GM19328 (cell line): ENCODE data around the gene GDPD4.

Experiments
- ATAC-seq: cut with Tn5 transposase; IDR thresholded peaks from one replicate; pipeline ENCODE4 v1.9.1; 2021; ENCODE audit warnings: mild to moderate bottlenecking, moderate library complexity; ENCODE audit not compliant: unreplicated experiment

Gene GDPD4

DNA sequence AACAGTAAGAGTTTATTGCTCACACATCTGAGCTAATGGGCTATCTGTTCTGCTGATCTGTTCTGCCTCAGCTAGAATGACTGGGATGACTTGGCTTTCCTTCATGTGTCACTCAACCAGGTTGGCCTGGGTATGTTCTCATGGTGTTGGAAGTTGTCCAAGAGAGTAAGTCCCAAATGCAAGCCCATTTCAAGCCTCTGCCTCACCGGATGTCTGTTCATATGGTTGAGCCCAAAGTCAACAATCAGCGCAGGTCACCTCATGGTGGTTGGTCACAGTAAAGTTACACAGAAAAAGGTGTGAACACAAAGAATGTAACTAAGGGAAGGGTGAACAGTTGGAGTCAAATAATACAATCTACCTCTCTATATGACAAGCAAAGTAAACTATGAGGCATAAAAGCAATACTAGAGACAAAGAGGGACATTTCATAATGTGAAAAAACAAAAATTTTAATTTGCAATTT lies 1.9 kb downstream of the GDPD4 start:
- ATAC-seq = no peak

DNA sequence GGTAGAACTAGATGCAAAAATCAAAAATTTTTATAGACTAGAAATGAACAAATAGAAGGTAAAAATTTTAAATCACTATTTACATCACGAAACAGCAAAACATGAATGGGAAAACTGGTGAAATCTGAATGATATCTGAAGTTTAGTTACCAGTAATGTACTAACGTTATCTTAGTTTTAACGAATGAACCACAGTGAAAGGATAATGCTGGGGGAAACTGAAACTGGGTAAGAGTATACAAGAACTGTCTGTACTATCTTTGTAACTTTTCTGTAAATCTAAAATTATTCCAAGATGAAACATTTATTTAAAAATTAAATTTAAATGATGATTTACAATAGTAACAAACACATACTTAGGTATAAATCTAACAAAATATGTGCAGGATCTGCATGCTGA lies 7.4 kb downstream of the GDPD4 start:
- no peak for ATAC-seq

DNA sequence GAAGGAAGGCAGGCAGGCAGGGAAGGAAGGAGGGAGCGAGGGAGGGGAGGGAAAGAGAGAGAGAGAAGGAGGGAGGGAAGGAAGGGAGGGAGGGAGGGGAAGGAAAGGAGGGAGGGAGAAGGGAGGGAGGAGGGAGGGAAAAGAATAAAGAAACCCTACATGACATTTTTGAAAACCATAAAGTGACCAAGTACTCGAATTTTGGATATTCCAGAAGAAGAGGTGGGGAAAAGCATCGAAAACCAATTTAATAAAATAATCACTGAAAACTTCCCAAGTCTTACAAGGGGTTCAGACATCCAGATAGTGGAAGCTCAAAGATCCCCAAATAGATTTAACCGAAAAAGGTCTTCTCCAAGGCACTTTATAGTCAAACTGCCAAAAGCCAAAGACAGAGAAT lies 11.7 kb downstream of the GDPD4 start:
- no peak for ATAC-seq

DNA sequence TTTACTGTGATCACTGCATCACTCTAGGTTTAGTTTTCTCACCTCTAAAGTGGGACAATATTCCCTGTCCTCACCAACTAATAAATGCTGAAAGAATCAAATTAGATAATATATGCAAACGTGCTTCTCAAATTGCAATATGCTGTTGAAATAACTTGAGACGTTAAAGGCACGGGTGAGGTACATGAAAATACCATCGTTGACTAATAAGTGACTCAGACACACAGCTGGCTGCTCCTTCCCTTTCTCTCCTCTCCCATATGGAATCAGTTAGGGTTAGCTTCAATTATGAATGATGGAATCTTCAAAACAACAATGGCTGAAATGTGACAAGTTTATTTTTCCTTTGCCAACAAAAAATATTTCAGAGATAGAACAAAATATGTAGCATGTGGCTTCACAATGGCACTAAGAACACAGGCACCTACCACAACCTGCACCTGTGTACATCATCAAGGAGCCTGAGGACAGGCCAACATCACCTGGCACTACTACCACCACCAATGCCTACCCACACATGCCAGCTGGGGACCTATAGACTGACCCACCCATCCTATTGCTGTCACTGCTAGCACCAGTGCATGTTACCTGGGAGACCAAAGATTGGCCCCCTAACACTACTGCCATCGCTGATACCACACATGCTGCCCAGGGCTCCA lies 13.7 kb downstream of the GDPD4 start:
- ATAC-seq = no peak

DNA sequence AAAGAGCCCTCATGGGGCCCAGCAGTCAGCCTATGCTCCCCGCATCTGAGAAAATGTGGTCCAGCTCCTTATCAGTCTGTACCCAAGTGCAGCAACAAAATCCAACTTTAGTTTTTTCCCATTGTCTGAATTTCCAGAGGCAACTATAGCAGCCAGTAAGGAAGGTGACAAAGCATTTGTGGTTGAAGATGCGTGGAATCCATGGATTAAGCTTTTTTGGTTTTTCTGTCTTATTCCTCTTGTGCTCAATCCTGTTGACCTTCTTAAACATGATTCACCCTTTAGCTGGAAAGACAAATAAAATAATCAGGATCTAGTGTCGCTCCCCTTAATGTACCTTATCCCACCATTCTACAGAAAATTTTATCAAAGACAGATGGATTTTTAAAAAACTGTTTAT lies 14.3 kb downstream of the GDPD4 start:
- no peak for ATAC-seq

DNA sequence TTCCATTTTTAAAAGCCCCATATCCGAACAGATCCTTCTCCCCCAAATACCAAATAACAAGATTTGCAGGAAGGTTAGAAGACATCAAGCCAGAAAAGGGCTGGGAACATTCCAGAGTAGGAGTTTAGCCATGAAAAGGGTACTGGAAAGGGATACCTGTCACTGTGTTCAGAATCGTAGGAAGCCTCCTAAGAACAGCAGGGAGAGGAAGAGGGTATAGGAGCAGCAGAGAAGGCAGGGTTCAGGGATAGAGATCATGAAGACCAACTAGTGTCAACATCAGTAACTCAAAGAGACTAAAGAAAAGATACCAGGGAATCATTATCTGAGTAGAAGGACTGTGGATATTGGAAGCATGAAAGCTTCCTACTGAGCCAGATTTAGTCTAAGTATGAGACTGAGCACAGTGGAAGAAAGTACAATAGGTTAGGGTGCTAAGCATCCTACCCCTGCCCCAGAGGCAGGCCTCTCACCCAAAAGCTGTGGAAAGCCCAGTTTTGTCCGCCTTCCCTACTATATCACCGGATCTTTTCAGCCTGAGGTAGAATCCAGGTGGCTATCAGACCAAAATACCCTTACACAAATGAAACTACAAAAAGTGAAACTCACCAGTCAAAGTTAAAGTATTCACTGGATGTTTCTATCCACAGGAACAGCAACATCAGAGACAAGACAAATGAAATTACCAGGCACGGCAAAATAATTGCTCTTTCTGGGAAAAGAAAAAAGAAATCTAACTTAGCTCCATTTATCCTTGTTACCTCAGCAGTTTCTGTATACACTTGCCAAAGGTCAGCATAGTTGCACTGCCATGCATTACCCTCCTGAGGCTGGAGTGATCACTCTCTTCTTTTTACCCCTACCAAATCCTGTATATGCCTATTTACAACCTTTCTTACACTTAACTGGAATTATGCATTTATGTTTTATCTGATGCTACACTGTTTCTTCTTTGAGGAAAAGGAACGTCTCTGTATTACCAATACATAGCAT lies 16.7 kb downstream of the GDPD4 start:
- no peak for ATAC-seq

DNA sequence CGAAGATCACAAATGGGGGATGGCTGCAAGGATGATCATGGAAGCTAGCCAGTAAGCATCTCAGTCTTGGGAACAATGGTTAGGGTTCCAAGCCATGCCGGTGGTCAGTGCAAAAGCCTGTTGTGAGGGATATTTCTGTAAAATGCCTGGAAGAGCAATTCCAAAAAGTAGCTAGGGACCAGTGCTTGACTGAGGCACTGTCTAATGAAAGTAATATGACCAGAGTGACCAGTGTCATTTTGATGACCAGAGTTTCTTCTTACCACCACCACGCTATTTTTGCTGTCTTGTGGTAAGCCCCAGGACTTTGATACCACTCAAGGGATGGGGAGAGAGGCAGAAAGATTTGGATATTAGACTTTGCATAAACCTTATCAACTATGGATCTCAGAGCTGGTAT lies 18.4 kb downstream of the GDPD4 start:
- ATAC-seq = no peak

DNA sequence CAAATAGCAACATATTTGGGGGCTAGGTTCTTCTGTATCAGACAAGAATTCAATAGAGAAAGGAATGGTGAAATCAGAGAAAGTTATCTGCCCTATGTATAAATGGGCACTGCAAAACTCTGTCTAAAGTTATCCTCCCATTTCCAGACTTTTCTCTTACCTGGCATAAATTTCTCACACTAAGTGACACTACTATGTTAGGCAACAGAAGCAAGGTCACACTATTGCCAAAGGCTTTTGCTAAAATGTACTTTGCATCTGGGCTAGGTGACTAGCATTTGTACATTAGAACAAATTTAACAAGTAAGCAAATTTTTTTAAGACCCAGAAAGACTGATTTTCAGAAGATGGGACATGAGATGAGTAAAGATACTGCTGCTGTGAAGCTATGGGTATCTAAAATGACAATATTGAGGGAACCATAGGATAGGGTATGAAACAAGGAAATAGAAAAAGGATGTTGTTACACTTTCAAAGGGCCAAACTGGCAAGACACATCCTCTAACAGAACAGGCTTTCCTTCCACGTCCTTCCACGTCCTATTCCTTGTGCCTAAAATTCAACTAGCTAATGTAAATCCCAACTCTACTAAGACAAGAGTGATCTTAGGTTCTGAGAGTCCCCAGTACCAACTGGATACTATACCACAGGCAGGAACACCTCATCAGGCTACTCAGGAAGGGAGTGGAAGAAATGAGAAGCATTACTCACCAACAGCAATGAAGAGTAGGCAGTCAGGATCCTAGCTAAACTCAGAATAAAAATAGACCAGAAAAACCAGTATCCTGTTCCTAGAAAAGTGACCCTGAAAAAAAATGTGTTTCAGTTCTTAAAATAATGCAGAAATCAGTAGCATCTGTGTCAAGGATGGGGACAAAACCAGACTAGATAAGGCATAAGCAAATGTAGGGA lies 22.6 kb downstream of the GDPD4 start:
- ATAC-seq = no peak

DNA sequence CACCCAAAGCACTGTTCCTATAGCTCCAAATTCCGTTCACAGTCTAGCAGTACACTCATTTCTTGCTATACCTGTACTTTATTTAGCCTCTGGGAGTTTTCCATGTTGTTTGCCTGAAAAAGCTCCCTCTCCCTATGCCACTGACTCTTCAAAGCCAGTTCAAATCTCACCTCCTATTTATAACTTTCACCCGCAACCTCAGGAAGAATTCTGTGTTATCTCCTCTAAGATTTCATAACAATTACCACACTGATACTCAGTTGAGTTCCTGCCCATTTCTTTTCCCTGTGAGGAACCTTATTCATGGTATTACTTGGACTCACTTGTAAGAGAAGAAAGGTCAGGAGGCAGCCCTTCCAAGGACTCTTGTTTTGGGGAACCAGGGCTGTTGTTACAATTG lies 25.2 kb downstream of the GDPD4 start:
- no peak for ATAC-seq

DNA sequence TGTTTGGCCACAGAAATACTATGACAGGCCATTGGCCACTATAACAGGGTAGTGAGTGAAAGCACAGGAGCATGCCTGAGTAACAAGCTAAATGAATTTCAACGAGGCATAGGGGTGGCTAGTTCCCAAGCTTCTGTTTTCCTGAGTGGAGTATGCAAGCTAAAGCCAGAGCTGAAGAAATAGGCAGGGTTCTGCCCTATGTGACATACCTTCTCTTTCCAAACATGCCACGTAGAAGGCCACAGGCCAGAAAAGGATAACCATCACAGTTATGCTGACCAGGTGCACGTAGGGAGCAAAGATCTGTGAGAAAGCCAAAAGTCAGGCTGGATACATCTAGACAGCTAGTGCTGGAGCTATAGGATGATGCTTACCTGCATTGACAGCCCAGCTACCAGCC lies 30.6 kb downstream of the GDPD4 start:
- ATAC-seq = no peak

DNA sequence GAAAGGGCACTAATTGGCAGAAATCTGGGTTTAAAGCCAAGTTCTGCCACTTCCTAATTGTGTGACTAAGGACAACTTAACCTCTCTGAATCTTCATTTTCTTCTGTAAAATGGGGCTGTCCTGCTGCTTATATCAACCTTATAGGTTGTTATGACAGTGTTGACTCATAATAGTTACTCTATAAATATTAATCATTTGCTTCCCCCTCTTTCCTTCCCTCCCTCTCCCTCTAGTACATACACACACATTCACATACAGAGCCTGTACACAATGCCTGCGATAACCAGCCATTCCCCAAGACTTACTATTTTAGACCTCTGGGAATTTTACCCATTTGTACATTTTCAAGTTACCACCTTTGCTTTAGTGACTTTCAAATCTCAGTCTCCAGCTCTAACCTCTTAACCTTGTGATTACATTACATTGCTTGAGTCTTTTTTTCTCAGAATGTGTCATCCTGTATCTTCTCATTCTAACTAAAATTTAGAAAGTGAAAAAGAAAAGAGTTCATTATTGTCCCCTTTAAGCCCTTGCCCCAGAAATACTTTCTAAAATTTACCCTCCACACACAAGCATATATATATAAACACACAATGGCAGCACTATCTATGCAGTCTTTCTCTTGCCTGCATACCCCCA lies 31.9 kb downstream of the GDPD4 start:
- no peak for ATAC-seq

DNA sequence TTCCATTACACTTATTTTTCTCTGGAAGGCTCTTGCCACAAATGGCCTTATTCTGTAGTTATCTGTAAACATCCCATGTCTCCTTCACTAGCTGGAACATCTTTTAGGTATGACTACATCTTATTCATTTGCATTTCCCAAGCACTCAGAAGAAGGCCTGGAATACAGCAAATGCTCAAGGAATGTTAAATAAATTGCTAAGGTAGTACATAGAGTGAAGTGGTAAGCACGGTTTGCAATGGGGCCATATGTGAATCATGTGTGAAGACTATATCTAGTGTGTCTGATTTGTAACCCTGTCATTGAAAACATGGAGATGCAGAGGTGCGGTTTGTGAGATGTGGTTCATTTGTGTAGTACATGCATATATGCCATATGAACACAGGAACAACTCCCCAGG lies 33.5 kb downstream of the GDPD4 start:
- ATAC-seq = no peak

DNA sequence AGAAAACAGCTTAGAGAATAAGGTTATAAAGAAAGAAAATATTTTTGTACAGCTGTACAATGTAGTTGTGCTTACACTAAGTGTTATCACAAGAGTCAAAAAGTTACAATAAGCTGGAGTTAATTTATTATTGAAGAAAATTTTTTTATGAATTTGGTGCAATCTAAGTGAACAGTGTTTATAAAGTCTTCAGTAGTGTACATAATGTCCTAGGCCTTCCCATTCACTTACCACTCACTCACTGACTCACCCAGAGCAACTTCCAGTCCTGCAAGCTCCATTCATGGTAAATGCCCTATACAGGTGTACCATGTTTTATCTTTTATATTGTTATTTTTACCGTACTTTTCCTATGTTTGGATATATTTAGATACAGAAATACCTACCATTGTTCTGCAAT lies 34.7 kb downstream of the GDPD4 start:
- no peak for ATAC-seq

DNA sequence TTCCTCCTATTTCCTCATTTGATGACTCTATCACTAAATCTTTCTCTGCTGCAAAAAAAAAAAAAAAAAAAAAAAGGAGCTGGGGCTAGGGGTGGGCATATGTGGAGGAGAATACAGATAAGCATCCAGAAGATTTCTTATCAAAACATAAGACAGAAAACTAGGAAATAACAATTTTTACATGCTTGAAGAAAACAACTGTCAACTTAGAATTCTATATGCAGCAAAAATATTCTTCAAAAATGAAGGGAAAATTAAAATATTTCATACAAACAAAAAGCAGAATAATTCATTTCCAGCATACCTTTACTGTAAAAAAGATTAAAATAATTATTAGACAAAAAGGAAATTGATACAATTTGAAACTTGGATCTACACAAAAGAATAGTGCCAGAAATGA lies 38.7 kb downstream of the GDPD4 start:
- ATAC-seq = no peak

DNA sequence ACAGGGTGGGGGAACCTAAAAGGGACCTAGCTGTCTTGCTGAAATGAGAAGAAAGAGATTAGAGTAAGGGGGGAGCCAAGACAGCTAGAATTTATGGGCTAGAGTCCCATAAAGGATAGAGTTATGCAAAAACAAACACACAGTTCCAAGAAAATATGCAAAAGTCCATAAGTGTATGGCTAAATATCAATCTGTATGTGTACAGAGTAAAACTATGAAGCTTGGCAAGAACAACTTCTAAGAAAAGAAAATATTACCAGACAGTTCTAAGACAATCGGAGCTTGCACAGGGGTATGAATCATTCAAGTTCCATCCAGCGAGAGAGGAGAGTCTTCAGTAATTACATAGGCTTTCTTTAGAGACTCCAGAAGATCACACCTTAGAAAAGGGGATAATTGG lies 41.8 kb downstream of the GDPD4 start:
- no peak for ATAC-seq

DNA sequence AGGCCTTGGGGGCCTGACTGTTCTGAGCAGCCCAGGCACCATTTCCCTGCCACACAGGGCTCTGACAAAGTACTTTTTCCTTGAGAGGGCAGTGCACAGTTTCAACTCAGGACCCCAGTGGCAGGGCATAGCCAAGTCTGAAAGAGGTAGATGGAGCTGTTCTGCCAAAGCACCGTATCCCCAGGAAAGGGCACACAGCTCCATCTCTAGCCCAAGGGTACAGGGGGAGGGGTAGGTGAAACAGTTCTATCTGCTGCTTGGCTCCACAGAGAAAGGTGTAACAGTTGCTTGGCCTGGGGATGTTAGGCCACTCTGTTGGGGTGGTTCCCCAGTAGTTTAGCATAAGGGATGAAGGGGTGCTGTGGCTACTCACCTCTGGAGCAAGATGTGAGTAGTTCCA lies 47.8 kb downstream of the GDPD4 start:
- ATAC-seq = no peak

DNA sequence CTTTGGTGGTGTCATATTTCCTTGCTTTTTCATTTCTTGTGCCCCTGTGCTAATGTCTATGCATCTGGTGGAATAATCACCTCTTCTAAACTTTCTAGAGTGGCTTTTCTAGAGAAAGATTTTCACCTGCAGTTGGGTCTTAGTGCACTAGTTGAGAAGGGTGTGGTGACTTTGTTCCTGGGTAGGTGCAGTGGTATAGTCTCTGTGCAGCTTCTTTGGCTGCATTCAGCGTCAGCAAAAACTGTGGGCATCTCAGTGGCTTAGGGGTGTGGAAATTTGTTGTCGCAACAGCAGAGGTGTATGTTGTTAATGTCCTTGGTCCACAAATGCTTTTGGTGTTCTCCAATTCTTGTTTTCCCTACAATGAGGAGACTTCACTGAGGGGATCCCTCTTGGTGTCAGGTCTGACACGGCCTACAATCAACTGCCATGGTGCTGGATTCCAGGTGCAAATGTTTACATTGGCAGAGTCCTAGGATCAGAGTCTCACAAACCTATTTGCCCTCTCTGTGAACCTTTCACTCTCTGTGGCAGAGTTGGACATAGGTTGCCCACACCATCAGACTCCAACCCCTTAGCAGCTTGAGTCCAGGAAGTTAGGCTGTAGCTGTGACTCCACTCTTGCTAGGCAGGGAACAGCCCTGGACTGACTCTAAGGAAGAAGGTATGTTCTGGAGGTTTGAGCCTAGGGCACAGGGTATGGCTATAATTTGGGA lies 48.8 kb downstream of the GDPD4 start:
- no peak for ATAC-seq

DNA sequence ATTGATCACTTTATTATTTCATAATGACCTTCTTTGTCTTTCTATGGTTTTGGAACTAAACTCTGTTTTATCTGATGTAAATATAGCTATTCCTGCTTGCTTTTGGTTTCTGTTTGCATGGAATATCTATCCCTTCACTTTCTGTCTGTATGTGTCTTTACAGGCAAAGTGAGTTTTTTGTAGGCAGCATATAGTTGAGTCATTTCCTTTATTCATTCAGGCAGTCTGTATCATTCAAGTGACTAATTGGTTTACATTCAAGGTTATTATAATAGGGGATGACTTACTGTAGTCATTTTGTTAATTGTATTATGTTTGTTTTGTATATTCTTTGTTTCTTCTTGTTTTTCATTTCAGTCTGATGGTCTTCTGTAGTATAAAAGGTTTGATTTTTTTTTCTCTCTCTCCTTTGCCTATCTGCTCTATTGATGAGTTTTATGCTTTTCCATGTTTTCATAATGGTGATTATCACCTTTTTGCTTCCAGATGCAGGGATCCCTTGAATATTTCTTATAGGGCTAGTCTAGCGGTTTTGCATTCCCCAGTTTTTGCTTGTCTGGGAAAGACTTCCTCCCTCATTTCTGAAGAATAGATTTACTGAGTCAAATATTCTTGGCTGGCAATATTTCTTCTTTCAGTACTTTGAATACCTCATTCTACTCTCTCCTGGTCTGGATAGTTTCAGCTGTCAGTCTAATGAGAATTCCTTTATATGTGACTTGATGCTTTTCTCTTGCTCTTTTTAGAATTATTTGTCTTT lies 50.4 kb downstream of the GDPD4 start:
- no peak for ATAC-seq

DNA sequence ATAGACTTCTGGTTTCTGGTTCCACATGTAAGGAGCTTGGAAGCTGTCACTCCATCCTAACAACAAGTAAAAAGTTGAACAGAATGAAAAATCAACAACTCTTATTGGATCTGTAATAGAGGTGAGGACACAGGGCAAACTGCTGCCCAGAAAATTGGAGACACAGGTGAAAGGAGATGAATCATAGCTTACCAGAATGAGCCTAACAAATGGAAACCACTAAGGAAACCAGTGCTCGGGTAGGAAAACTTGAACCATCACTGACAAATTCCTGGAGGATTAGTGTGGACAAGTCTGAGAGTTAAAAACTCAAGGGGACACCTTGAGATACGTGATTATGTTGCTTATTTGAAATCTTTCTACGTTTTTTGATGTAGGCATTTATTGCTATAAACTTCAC lies 52.1 kb downstream of the GDPD4 start:
- ATAC-seq = no peak
